HepG2 (cell line): ENCODE results near the gene NKX1-1. TPM values are rescaled to one million over a fixed set of nuclear protein-coding genes. Genes with fewer than 3 reads are reported as not detected.

Source experiments
- ATAC-seq: fragments of 200-7000 bp; cut with Tn5 transposase; 3 replicates; pipeline ENCODE4 v1.9.1; 2020; ENCODE audit warnings: mild to moderate bottlenecking, moderate library complexity
- BruUV-seq: library from RNA; stranded (reverse); fragments of 400-500 nt; replicated peaks from 2 replicates; lab custom pipeline; 2021; lab: Mats Ljungman, UMichigan
- CTCF ChIA-PET: fragments of 300-600 bp; formaldehyde crosslinking; extraction: SDS; loops from one replicate; lab custom pipeline; 2021; ENCODE audit warnings: low total read pairs, inconsistent platforms, low intra/inter-chr PET ratio; lab: Yijun Ruan, JAX
- POLR2A ChIA-PET: fragments of 350-600 bp; sonication (Branson Sonifier 250); formaldehyde crosslinking; loops from one replicate; lab custom pipeline; 2020; ENCODE audit warnings: antibody characterized with exemption, inconsistent platforms; lab: Yijun Ruan, JAX
- DNase-seq: peaks from one replicate; pipeline ENCODE4 v3.0.0-alpha.2; 2015; ENCODE audit warnings: low spot score
- FAIRE-seq: peaks from 3 replicates; lab custom pipeline; 2011; peaks lifted over from hg19 to GRCh38; lab: Jason Lieb, UNC
- H2AFZ ChIP-seq: one replicate; pipeline ENCODE4 v1.6.1; 2011; ENCODE audit warnings: low read length, inconsistent platforms
- H3K27ac ChIP-seq: fragments of 300-600 bp; 3 replicates; pipeline ENCODE4 v1.8.0; 2011; ENCODE audit warnings: mixed run types, mild to moderate bottlenecking, mixed read lengths, low read length, inconsistent platforms; ENCODE audit not compliant: insufficient read depth; ENCODE audit errors: extremely low read length
- H3K27me3 ChIP-seq, 2 experiments: fragments of 200-600 bp in 1 of 2; 2 replicates in 1 of 2; 3 replicates in 1 of 2; pipeline versions ENCODE4 v1.6.0 to v1.8.0; 2011; ENCODE audit warnings: low read length in 2 of 2, mild to moderate bottlenecking in 2 of 2, moderate library complexity in 2 of 2, inconsistent platforms in 1 of 2; ENCODE audit not compliant: insufficient read depth in 2 of 2, control insufficient read depth in 1 of 2
- H3K36me3 ChIP-seq, 2 experiments: fragments of 200-600 bp in 1 of 2; replicated peaks in 1 of 2; 2 replicates in 1 of 2; 3 replicates in 1 of 2; pipeline versions ENCODE4 v1.5.1 to v1.8.0; 2011; ENCODE audit warnings: low read length in 2 of 2, inconsistent platforms in 1 of 2; ENCODE audit not compliant: insufficient read depth in 2 of 2, control insufficient read depth in 1 of 2
- H3K4me1 ChIP-seq: 2 replicates; pipeline ENCODE4 v1.5.1; 2012; ENCODE audit warnings: low read length, inconsistent platforms; ENCODE audit not compliant: insufficient read depth
- H3K4me2 ChIP-seq: 2 replicates; pipeline ENCODE4 v1.6.0; 2011; ENCODE audit warnings: low read depth, low read length, inconsistent platforms
- H3K4me3 ChIP-seq, 3 experiments: fragments of 200-600 bp in 1 of 3; sonication (generic), shearing (Covaris generic) in 1 of 3; replicated peaks in 1 of 3; 2 replicates each; pipeline ENCODE4 v1.5.1; 2011 to 2016; ENCODE audit warnings: low read length in 3 of 3, inconsistent platforms in 2 of 3, low read depth in 2 of 3, mild to moderate bottlenecking in 2 of 3, control low read depth in 1 of 3, mixed read lengths in 1 of 3; ENCODE audit not compliant: insufficient read depth in 1 of 3
- H3K79me2 ChIP-seq: one replicate; pipeline ENCODE4 v1.6.1; 2011; ENCODE audit warnings: low read length, inconsistent platforms; ENCODE audit not compliant: insufficient read depth
- H3K9ac ChIP-seq: 2 replicates; pipeline ENCODE4 v1.6.0; 2011; ENCODE audit warnings: mild to moderate bottlenecking, low read depth, low read length, inconsistent platforms; ENCODE audit not compliant: insufficient read depth
- H3K9me3 ChIP-seq: 2 replicates; pipeline ENCODE4 v1.5.1; 2012; ENCODE audit warnings: mild to moderate bottlenecking, low read length
- H4K20me1 ChIP-seq: 2 replicates; pipeline ENCODE4 v1.6.0; 2011; ENCODE audit warnings: inconsistent platforms, mild to moderate bottlenecking, low read length, moderate library complexity; ENCODE audit not compliant: insufficient read depth
- EED ChIP-seq: sonication (generic); formaldehyde crosslinking; IDR thresholded peaks from 2 replicates; pipeline ENCODE4 v1.5.0; 2020; ENCODE audit warnings: mild to moderate bottlenecking, missing genetic modification reagents
- POGK ChIP-seq: sonication (generic); formaldehyde crosslinking; conservative IDR thresholded peaks from 2 replicates; pipeline ENCODE4 v1.8.0; 2022; ENCODE audit warnings: mild to moderate bottlenecking, moderate library complexity, missing genetic modification reagents
- ZNF12 ChIP-seq: sonication (generic); formaldehyde crosslinking; IDR thresholded peaks from 2 replicates; pipeline ENCODE4 v1.5.0; 2020; ENCODE audit warnings: missing genetic modification reagents
- ZNF546 ChIP-seq: sonication (generic); formaldehyde crosslinking; conservative IDR thresholded peaks from 2 replicates; pipeline ENCODE4 v1.8.1; 2023; ENCODE audit warnings: mild to moderate bottlenecking, missing genetic modification reagents
- WGBS: methylation state at CpG from one replicate; pipeline ENCODE4 v1.1.6; 2017; ENCODE audit warnings: low lambda C conversion rate; 5-methylcytosine and 5-hydroxymethylcytosine counted together
- in situ Hi-C: cut with HindIII; loops from 2 replicates; pipeline ENCODE4 v1.10.0; 2017; ENCODE audit warnings: low pct_unique_long_range_greater_than_20kb; ENCODE audit not compliant: extremely low pct_ligation_motif_present
- intact Hi-C: fragments of 100-400 bp; cut with micrococcal nuclease; formaldehyde crosslinking; loops from one replicate; pipeline ENCODE4 v1.10.0; 2022; ENCODE audit not compliant: unreplicated experiment
- polyA plus RNA-seq, 8 experiments: library from polyadenylated mRNA; depleted of rRNA in 3 of 8; stranded (reverse) in 7 of 8; unstranded in 1 of 8; fragments of >200 nt; fragmentation: Illumina TruSeq in 4 of 8; extraction: Trizol in 4 of 8; gene quantifications; 2 replicates each; pipeline versions ENCODE4 v1.2.1 to v1.2.3, GENCODE V29; 2011 to 2016; ENCODE audit warnings: low read depth in 4 of 8, missing spikeins in 1 of 8, mixed read lengths in 1 of 8; ENCODE audit not compliant: insufficient read depth in 1 of 8
- total RNA-seq, 5 experiments: library from RNA; depleted of rRNA; stranded (reverse); fragments of >200 nt; fragmentation: Illumina TruSeq; extraction: Trizol; gene quantifications; 2 replicates each; pipeline ENCODE4 v1.2.3, GENCODE V29; 2016; ENCODE audit warnings: low read depth in 1 of 5

Gene NKX1-1
- total and polyA plus RNA-seq, 2 of the 13 experiments (the other 11 are each of a cell fraction or from before 2014, with no cell fraction given): not detected

GRCh38 chr4:1381944-1382541 lies 24.2 kb downstream of the NKX1-1 start:
- no TSS peak for BruUV-seq
- Histone ChIP-seq H3K9ac (no peak overlapping the region), H3K9me3 (no peaks in the 10 kb centered on the region), H3K4me3 (no peak overlapping the region), H3K79me2 (no peaks in the 10 kb centered on the region), H3K36me3 (peaks cover 2 to 11% of the 10 kb centered on the region in 2 experiments; a peak in 4 of 5 replicates), H4K20me1 (no peaks in the 10 kb centered on the region), H3K27me3 (no peaks in the 10 kb centered on the region), H3K4me2 (no peak overlapping the region), H2AFZ (no peak overlapping the region), H3K4me1 (no peaks in the 10 kb centered on the region), H3K27ac (no peak overlapping the region)
- 97% methylated on average over 19 of the region's 24 CpGs for WGBS
- intact Hi-C loops: no loop called here
- ChIA-PET CTCF (no interaction called here), POLR2A (no interaction called here)
- DNase-seq: no peak
- TF ChIP-seq POGK (CRISPR knock-in tag) (no peak), ZNF12 (CRISPR knock-in tag) (no peak)
- no peak for ATAC-seq
- FAIRE-seq: no peak
- in situ Hi-C loops: no loop called here

- CTCF ChIA-PET: no interaction called here
- Histone ChIP-seq H3K79me2 (no peaks in the 10 kb centered on the region), H3K9ac (no peak overlapping the region), H3K4me2 (no peak overlapping the region), H3K9me3 (no peaks in the 10 kb centered on the region), H3K27ac (no peak overlapping the region), H3K36me3 (peaks cover 2 to 6% of the 10 kb centered on the region in 2 experiments; a peak in 4 of 5 replicates), H2AFZ (no peak overlapping the region), H3K27me3 (no peaks in the 10 kb centered on the region), H3K4me1 (no peaks in the 10 kb centered on the region), H3K4me3 (no peak overlapping the region), H4K20me1 (no peaks in the 10 kb centered on the region)
- WGBS: 91% methylated on average over 7 of the region's 12 CpGs
- POLR2A ChIA-PET: no interaction called here
- no TSS peak for BruUV-seq
- ATAC-seq (no peak), FAIRE-seq (no peak), DNase-seq (no peak)
- no peak for TF ChIP-seq EED
- no peak for TF ChIP-seq ZNF546 (CRISPR knock-in tag)
- in situ Hi-C loops: no loop called here
- intact Hi-C loops: no loop called here
These were observed 25.0 kb downstream of the NKX1-1 start for GRCh38 chr4:1381181-1381621.
